H1 (cell line): ENCODE measurements around the gene SULT6B1.
"Not testable (repeated sequence)": the region's sequence is repeated elsewhere in the genome, so short reads cannot be mapped to it uniquely, and the experiment has no call there.

Source experiments
- BCL11A ChIP-seq, 2 experiments: IDR thresholded peaks; one replicate each; pipeline ENCODE4 v1.6.1; 2011; ENCODE audit warnings: low read depth in 2 of 2, low read length in 2 of 2, mild to moderate bottlenecking in 2 of 2
- CHD2 ChIP-seq: IDR thresholded peaks from 2 replicates; pipeline ENCODE4 v1.6.1; 2012; ENCODE audit warnings: low read length, improper control_type of control experiment
- RNF2 ChIP-seq: fragments of 200-900, 300-1000 bp; sonication (generic); IDR thresholded peaks from 2 replicates; pipeline ENCODE4 v1.7.1; 2016; ENCODE audit warnings: borderline replicate concordance, low read depth, mild to moderate bottlenecking, antibody characterized with exemption, low read length; ENCODE audit not compliant: poor library complexity, severe bottlenecking; ENCODE audit errors: missing control alignments
- TF ChIP-seq, protein P1 (sequence below), 3 experiments: IDR thresholded peaks; 1 replicate in 2 of 3; 2 replicates in 1 of 3; pipeline versions ENCODE4 v1.5.1 to v1.6.1; 2011; ENCODE audit warnings: low read length in 3 of 3, mild to moderate bottlenecking in 3 of 3, inconsistent platforms in 2 of 3, low read depth in 1 of 3, moderate library complexity in 1 of 3; ENCODE audit not compliant: insufficient read depth in 1 of 3; ENCODE audit errors: control extremely low read depth in 1 of 3

GRCh38 chr2:37205071-37205661 lies 16.7 kb upstream of the SULT6B1 start:
- not testable (repeated sequence) for TF ChIP-seq CHD2; RNF2; BCL11A (IDR thresholded peaks at IDR 0.05; ENCODE audit: low read depth in 2 of 2, low read length in 2 of 2)
- TF ChIP-seq, protein P1, sequence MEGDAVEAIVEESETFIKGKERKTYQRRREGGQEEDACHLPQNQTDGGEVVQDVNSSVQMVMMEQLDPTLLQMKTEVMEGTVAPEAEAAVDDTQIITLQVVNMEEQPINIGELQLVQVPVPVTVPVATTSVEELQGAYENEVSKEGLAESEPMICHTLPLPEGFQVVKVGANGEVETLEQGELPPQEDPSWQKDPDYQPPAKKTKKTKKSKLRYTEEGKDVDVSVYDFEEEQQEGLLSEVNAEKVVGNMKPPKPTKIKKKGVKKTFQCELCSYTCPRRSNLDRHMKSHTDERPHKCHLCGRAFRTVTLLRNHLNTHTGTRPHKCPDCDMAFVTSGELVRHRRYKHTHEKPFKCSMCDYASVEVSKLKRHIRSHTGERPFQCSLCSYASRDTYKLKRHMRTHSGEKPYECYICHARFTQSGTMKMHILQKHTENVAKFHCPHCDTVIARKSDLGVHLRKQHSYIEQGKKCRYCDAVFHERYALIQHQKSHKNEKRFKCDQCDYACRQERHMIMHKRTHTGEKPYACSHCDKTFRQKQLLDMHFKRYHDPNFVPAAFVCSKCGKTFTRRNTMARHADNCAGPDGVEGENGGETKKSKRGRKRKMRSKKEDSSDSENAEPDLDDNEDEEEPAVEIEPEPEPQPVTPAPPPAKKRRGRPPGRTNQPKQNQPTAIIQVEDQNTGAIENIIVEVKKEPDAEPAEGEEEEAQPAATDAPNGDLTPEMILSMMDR (IDR thresholded peaks at IDR 0.05; ENCODE audit: control extremely low read depth in 1 of 3, insufficient read depth in 1 of 3, low read depth in 1 of 3, low read length in 3 of 3): not testable (repeated sequence)
